Ammon's horn (tissue), 1 donor: ENCODE measurements around the gene GTPBP6.
"Not testable (repeated sequence)": the region's sequence is repeated elsewhere in the genome, so short reads cannot be mapped to it uniquely, and the experiment has no call there.

ENCODE experiments used
- DNase-seq: peaks from one replicate; pipeline ENCODE4 v3.0.0-alpha.2; 2016; ENCODE audit warnings: low spot score

The GTPBP6 gene

DNA sequence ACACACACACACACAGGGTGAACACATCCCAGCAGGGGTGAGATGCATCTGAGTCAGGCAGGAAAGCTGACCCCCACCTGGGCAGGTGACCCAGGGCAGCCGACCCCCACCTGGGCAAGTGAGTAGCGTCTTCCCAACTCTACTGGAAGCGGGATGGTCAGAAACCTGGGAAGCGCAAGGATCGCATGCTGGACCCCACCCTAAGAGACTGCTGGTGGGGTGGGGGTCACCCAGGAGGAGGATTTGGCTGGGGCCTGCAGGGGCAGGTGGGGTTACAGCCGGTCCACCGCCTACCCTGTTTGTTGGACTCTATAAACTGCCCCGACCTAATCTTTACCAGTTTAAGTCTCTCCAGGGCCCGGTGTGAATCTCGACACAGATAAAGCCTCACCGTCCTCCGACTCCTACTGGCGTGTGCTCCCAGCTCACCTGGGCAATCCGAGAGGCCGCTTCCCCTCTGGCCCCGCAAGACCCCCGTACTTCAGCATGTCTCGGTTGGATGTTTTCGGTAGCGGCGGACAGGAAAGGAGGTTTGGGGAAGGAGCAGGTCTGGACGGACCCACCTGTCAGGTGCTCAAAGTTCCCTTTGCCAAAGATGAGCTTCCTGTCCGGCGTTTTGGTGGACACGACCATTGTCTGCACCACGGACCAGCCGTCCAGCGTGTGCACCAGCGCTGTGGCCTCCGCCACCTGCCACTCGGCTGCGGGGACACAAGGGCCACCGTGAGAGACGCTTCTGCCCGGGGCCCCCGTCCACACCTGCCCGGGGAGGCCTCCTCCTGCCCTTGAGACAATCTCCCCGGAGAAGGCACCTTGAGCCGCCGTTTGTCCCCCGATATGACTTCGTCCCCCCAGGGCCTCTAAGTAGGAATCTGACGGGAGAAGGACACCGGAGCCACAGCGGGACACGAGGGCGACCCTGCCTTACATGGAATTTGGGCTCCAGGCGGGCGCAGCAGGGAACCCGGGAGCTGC lies 2.0 kb downstream of the GTPBP6 start:
- DNase-seq, result no peak

DNA sequence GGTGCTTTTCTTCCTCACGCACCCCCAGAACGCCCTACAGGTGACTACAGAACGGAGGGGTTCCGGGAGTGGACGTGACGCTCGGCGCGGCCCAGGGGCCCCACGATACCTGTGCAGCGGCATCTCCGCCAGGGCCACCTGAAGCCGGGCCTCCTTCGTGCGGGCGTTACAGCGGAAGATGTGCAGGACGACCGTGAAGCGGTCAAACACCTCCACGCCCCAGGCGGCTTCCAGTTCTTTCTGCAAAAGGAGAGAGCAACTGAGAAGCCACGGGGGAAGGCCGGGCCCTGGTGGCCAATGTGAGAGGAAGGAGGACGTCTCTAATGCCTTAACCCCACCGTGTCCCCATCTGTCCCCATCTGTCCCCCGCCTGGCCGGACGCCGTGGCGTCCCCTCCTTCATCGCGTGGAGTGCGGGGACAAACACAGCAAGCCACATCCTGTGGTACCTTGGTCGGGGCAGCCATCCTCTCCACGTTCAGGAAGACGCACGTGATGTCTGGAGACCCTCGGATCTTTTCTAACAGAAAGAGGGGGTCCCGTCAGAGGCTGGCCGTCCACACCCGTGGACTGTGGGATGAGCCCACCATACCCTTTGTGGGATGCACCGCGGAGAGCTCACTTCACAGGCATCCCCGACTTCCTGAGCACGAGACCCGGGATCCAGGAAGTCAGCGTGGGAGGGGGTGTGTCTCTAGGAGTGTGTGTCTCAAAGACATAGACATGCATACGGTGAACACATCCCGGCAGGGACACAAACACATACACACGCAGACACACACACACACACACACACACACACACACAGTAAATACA lies 3.6 kb downstream of the GTPBP6 start:
- no peak for DNase-seq

DNA sequence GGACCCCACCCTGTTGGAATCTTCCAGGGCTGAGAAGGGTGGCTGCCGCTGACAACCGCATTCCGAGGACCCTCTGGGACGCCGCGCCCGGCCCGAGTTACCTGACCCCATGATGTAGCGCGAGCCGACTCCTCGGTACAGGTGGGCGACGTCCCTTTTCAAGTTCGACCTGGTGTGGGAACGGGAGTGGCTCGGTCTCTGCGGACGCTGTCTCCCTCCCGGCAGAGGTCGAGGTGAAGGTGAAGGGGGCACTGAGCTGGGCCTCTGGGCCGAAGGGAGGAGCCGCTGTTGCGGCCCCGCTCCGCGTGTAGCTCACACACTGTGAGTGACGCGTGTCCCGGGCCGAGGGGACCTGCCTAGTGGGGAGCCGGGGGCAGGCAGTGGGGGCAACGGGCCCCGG lies 4.5 kb downstream of the GTPBP6 start:
- no peak for DNase-seq

DNA sequence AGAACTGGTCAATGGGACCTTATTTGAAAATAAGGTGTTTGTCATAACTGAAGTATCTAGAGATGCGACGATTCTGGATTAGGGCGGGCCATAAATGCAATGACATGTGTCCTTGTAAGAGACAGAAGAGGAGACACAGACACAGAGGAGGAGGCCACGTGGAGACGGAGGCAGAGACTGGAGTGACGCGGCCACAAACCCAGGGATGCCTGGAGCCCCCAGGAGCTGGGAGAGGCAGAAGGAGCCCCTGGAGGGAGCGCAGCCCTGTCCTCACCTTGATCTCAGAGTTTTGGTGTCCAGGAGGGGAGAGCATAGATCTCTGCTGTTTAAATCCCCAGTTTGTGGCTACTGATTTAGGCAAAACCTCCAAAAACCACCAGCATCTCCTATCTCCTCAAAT lies 5.0 kb downstream of the GTPBP6 start:
- no peak for DNase-seq

- DNase-seq, result no peak
These were observed 5.8 kb downstream of the GTPBP6 start for GRCh38 chrX:312621-313331.

- no peak for DNase-seq
These were observed 7.2 kb downstream of the GTPBP6 start for GRCh38 chrX:311156-312129.

DNA sequence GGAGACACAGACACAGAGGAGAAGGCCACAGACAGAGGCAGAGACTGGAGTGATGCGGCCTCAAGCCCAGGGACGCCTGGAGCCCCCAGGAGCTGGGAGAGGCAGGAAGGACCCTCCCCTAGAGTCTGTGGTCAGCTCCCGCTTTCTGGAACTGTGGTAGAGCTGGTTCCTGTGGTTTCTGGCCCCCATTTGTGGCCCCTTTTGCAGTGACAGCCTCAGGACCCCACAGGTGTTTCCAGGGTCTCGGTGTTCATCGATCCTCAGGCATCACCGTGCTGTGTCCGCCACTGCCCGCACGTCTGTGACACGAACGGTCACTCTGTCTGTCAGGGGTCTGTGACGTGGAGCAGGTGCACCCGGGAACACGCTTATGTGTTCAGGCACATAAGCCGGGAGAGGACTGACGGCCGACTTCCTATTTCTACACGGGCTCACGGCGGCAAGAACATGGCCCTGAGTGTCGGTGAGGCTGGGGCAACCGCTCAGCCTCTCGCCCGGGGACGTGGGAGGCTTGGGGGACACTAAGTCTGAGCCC lies 7.9 kb downstream of the GTPBP6 start:
- DNase-seq, result no peak

DNA sequence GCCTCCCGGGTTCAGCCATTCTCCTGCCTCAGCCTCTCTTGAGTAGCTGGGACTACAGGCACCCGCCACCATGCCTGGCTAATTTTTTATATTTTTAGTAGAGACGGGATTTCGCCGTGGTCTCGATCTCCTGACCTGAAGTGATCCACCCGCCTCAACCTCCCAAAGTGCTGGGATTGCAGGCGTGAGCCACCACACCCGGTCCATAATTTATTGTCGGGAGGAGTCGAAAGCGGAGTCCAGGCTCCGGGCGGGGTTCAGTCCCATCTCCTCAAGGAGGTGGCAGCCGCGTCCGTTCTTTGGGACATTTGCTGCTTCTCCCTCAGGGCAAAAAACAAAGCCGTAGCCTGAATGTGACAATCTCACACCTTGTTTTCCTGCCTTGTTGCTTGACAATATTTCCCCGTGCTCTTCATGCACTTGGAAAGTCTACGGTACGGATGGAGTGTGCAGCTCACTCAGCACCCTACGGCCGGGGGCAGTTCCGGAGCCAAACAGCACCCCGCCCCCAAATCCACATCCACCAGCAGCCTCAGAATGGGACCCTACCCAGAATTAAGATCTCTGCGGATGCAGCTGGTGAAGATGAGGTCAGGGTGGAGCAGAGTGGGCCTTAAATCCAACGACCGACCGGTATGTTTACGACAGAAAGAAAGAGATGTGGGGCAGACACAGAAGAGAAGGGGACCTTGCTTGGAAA lies 9.6 kb downstream of the GTPBP6 start:
- DNase-seq, result no peak

DNA sequence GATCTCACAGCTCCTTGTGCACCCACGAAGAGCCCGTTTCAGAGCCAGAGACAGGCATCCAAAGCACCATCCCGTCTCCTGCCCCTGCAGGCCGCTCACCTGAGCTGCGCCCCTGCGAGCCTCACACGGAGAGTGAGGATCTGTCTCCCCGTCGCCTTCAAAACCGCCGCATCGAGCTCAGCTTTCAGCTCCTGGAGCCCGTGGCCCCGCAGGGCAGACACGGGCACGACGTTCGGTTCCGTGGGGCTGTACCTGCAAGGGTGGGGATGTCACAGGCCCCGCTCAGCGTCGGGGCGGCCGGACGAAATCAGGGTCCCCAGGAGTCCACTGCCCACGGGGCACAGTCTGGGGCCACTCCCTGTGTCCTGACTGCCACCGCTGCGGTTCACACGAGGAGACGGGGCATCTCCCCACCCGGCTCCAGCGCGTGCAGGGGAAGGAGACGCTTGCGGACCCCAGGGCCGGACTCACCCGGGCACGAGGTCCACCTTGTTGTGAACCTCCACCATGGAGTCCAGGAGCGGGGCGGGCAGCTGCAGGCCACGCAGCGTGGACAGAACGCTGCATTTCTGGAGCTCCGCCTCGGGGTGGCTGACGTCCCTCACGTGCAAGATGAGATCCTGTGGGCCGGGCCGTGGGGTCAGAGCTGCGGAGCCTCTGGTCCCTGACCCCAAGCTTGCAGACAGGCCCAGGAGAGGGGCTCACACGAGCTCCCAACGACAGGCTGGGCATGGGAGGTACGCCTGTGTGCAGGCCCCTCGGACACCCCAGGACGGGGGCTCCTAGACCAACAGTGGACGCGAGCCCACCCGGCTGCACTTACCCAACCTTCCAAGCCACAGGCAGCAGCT lies 11.1 kb downstream of the GTPBP6 start:
- no peak for DNase-seq

DNA sequence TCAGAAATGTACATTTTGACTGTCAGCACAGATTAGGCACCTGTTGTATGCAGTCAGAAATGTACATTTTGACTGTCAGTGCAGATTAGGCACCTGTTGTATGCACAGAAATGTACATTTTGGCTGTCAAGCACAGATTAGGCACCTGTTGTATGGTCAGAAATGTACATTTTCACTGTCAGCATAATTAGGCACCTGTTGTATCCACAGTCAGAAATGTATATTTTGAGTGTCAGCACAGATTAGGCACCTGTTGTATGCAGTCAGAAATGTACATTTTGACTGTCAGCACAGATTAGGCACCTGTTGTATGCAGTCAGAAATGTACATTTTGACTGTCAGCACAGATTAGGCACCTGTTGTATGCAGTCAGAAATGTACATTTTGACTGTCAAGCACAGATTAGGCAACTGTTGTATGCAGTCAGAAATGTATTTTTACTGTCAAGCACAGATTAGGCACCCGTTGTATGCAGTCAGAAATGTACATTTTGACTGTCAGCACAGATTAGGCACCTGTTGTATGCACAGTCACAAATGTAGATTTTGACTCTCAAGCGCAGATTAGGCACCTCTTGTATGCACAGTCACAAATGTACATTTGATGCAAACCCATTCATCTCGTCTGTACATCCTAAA lies 11.9 kb downstream of the GTPBP6 start:
- not testable (repeated sequence) for DNase-seq

DNA sequence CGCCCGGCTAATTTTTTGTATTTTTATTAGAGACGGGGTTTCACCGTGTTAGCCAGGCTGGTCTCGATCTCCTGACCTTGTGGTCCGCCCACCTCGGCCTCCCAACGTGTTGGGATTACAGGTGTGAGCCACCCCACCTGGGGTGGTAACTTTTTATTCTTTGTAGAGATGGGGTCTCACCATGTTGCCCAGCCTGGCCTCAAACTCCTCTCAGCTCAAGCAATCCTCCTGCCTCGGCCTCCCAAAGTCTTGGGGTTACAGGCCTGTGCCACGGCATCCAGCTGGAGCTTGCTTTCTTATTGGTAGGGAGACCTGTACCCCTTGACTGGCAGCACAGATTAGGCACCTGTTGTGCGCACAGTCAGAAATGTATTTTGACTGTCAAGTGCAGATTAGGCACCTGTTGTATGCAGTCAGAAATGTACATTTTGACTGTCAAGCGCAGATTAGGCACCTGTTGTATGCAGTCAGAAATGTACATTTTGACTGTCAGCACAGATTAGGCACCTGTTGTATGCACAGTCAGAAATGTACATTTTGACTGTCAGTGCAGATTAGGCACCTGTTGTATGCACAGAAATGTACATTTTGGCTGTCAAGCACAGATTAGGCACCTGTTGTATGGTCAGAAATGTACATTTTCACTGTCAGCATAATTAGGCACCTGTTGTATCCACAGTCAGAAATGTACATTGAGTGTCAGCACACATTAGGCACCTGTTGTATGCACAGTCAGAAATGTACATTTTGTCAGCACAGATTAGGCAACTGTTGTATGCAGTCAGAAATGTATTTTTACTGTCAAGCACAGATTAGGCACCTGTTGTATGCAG lies 12.6 kb downstream of the GTPBP6 start:
- not testable (repeated sequence) for DNase-seq

DNA sequence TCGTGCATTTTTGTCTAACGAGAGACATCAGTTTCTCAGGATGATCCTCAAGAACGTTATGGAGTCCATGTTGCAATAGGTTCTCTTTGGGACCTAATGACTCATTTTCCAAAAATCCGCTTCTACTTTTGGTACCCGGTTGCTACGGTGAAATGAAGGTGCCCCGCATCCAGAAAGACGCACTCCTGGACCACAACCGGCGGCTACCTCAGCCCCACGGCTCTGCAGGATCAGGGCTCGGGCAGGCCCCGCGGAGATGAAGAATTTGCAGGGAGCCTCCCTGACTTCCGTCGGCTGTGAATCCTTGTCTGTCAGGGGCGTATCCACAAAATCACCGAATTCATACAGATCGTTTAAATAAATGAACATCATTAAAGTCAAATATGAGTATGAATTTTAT lies 15.6 kb downstream of the GTPBP6 start:
- DNase-seq, result no peak

GRCh38 chrX:300334-300733 lies 18.3 kb downstream of the GTPBP6 start:
- no peak for DNase-seq

GRCh38 chrX:298993-299392 lies 19.6 kb downstream of the GTPBP6 start:
- no peak for DNase-seq

GRCh38 chrX:295136-295535 lies 23.5 kb downstream of the GTPBP6 start:
- DNase-seq, result no peak

DNA sequence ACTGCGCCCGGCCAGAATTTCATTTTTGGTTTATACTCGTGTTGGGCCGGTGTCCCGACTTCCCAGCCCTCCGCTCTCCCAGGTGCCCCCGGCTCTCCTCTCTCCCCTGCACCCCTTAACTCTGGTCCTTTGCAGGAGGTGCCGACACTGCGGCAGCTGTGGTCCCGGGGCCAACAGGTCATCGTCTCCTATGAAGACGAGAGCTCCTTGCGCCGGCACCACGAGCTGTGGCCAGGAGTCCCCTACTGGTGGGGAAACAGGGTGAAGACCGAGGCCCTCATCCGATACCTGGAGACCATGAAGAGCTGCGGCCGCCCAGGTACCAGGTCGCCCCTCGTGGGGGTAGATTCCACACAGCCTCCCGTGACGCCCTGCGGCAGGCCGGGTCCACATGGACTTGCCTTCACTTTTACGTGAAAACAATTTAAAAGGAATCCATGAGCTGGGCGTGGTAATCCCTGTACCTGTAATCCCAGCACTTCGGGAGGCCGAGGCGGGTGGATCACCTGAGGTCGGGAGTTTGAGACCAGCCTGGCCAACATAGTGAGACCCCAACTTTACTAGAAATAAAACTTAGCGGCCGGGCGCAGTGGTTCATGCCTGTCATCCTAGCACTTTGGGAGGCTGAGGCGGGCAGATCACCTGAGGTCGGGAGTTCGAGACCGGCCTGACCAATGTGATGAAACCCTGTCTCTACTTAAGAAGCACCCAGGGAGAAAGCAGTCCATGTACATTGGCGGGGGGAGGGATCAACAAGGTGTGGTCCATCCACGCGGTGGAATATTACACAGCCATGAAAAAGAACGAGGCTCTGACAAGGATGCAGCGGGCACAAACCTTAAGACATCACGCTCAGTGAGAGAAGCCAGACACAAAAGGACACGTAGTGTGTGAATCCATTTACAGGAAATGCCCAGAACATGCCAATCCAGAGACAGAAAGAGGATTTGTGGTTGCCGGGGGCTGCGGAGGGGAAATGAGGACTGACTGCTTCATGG lies 25.4 kb downstream of the GTPBP6 start:
- DNase-seq, result no peak
